ENCODE measurements around the gene SERTAD1.

Gene SERTAD1

DNA sequence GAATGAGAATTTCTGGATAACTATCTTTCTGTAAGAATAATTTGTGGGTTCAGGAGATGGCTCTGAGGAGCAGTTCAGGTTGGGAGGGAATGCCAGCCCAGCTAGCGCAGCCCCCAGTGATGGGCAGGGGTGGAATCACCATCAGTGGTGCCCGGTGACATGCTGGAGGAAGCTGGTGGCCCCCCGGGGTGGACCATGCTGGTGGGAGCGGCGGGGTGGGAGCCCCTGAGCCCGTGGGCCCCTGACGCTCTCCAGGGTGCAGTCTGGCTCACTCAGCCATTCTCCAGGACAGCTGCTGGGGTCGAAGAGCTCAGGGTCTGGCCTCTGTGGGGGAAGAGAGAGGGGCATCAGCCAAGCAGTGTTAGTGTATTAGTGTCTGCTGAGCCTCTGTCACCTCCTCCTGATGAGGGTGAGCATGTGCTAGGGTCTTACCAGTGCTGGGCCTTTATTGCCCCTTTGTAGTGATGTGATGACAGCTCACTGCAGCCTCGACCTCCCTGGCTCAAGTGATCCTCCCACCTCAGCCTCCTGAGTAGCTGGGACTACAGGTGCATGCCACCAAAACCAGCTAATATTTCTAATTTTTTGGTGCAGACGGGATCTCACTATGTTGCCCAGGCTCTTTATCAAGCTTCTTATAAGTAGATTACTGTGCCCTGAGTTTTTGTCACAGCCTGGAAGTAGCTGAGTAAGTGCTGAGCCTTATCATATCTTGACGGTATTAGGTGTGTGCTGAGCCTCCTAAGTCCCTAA lies 46.2 kb downstream of the SERTAD1 start:
- H3K27me3 ChIP-seq (ENCODE audit: low read length), result no peaks in the 10 kb centered on the region
- TF ChIP-seq EZH2phosphoT487 (conservative IDR thresholded peaks at IDR 0.05; ENCODE audit: low read length), result no peak
- TF ChIP-seq, protein P1, sequence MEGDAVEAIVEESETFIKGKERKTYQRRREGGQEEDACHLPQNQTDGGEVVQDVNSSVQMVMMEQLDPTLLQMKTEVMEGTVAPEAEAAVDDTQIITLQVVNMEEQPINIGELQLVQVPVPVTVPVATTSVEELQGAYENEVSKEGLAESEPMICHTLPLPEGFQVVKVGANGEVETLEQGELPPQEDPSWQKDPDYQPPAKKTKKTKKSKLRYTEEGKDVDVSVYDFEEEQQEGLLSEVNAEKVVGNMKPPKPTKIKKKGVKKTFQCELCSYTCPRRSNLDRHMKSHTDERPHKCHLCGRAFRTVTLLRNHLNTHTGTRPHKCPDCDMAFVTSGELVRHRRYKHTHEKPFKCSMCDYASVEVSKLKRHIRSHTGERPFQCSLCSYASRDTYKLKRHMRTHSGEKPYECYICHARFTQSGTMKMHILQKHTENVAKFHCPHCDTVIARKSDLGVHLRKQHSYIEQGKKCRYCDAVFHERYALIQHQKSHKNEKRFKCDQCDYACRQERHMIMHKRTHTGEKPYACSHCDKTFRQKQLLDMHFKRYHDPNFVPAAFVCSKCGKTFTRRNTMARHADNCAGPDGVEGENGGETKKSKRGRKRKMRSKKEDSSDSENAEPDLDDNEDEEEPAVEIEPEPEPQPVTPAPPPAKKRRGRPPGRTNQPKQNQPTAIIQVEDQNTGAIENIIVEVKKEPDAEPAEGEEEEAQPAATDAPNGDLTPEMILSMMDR (IDR thresholded peaks at IDR 0.05; ENCODE audit: insufficient read depth, low read length, poor library complexity, severe bottlenecking), result no peak
- no peak overlapping the region for H3K4me3 ChIP-seq (ENCODE audit: insufficient read depth, low read length, poor library complexity, severe bottlenecking)
- no peaks in the 10 kb centered on the region for H3K9me3 ChIP-seq (ENCODE audit: insufficient read depth, low read length)
- no peak overlapping the region for H2AFZ ChIP-seq (ENCODE audit: low read depth, low read length, severe bottlenecking)
- H3K9ac ChIP-seq (ENCODE audit: low read length), result no peak overlapping the region
- H3K36me3 ChIP-seq (ENCODE audit: low read length), result no peaks in the 10 kb centered on the region
- H3K79me2 ChIP-seq (ENCODE audit: insufficient read depth, low read length), result no peaks in the 10 kb centered on the region
- H4K20me1 ChIP-seq (ENCODE audit: low read depth, low read length), result no peaks in the 10 kb centered on the region
- H3K27ac ChIP-seq (ENCODE audit: low read depth, low read length), result no peak overlapping the region
- no peak overlapping the region for H3K4me2 ChIP-seq (ENCODE audit: low read depth, low read length, poor library complexity, severe bottlenecking)
- H3K9me2 ChIP-seq (replicated peaks; ENCODE audit: insufficient read depth, low read length), result no peaks in the 10 kb centered on the region
- no peaks in the 10 kb centered on the region for H3F3A ChIP-seq (ENCODE audit: insufficient read depth)

DNA sequence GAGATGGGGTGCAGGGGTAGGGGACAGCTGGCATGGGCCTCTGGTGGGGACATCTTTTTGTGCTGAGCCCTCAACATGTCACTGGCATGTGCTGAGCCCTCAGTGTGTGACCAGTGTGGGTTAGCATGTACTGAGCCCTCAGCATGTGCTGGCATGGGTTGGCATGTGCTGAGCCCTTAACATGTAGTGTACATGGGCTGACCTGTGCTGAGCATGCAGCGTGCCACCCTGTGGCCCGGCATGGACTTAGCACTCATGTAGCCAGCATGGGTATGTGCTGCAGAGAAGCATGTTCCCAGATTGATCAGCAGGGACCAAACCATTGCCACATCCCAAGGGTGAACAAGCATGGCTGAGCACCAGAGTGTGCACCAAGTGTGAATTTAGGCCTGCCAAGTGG lies 47.3 kb downstream of the SERTAD1 start:
- H3K4me3 ChIP-seq (ENCODE audit: insufficient read depth, low read length, poor library complexity, severe bottlenecking), result no peak overlapping the region
- no peaks in the 10 kb centered on the region for H3K79me2 ChIP-seq (ENCODE audit: insufficient read depth, low read length)
- no peaks in the 10 kb centered on the region for H3F3A ChIP-seq (ENCODE audit: insufficient read depth)
- H4K20me1 ChIP-seq (ENCODE audit: low read depth, low read length), result no peaks in the 10 kb centered on the region
- H3K27ac ChIP-seq (ENCODE audit: low read depth, low read length), result no peak overlapping the region
- no peaks in the 10 kb centered on the region for H3K9me3 ChIP-seq (ENCODE audit: insufficient read depth, low read length)
- H3K9me2 ChIP-seq (replicated peaks; ENCODE audit: insufficient read depth, low read length), result no peaks in the 10 kb centered on the region
- TF ChIP-seq EZH2phosphoT487 (conservative IDR thresholded peaks at IDR 0.05; ENCODE audit: low read length), result no peak
- TF ChIP-seq, protein P1 (IDR thresholded peaks at IDR 0.05; ENCODE audit: insufficient read depth, low read length, poor library complexity, severe bottlenecking), result no peak
- no peaks in the 10 kb centered on the region for H3K27me3 ChIP-seq (ENCODE audit: low read length)
- no peaks in the 10 kb centered on the region for H3K36me3 ChIP-seq (ENCODE audit: low read length)
- no peak overlapping the region for H3K9ac ChIP-seq (ENCODE audit: low read length)
- no peak overlapping the region for H2AFZ ChIP-seq (ENCODE audit: low read depth, low read length, severe bottlenecking)
- H3K4me2 ChIP-seq (ENCODE audit: low read depth, low read length, poor library complexity, severe bottlenecking), result no peak overlapping the region

DNA sequence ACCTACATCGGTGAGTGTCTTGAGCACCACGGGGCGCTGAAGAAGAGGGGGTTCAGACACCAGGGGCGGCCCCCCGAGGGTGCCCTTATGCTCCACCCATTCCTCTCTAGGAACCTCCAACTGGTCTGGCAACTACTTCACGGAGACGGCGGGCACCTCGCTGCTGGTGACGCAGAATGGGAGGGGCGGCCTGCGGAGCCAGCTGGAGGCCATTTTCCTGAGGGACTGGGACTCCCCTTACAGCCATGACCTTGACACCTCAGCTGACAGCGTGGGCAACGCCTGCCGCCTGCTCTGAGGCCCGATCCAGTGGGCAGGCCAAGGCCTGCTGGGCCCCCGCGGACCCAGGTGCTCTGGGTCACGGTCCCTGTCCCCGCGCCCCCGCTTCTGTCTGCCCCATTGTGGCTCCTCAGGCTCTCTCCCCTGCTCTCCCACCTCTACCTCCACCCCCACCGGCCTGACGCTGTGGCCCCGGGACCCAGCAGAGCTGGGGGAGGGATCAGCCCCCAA lies 47.9 kb downstream of the SERTAD1 start:
- Histone ChIP-seq H2AFZ (ENCODE audit: low read depth, low read length, severe bottlenecking) (no peak overlapping the region), H3K79me2 (ENCODE audit: insufficient read depth, low read length) (no peaks in the 10 kb centered on the region), H3K36me3 (ENCODE audit: low read length) (no peaks in the 10 kb centered on the region), H4K20me1 (ENCODE audit: low read depth, low read length) (no peaks in the 10 kb centered on the region), H3F3A (ENCODE audit: insufficient read depth) (no peaks in the 10 kb centered on the region), H3K9ac (ENCODE audit: low read length) (no peak overlapping the region), H3K4me2 (ENCODE audit: low read depth, low read length, poor library complexity, severe bottlenecking) (no peak overlapping the region), H3K9me3 (ENCODE audit: insufficient read depth, low read length) (no peaks in the 10 kb centered on the region), H3K9me2 (replicated peaks; ENCODE audit: insufficient read depth, low read length) (no peaks in the 10 kb centered on the region), H3K27me3 (ENCODE audit: low read length) (no peaks in the 10 kb centered on the region), H3K27ac (ENCODE audit: low read depth, low read length) (no peak overlapping the region), H3K4me3 (ENCODE audit: insufficient read depth, low read length, poor library complexity, severe bottlenecking) (no peak overlapping the region)
- TF ChIP-seq, protein P1 (IDR thresholded peaks at IDR 0.05; ENCODE audit: insufficient read depth, low read length, poor library complexity, severe bottlenecking), result no peak
- no peak for TF ChIP-seq EZH2phosphoT487 (conservative IDR thresholded peaks at IDR 0.05; ENCODE audit: low read length)

Measured in SU-DHL-6 (cell line).